Stimulated activated CD8-positive, alpha-beta memory T cell treated with anti-CD3 and anti-CD28 coated beads, Interleukin-7, amount 100 ng/mL, for 48 hours (primary cell): ENCODE results near the gene PRR36.

Experiments
- DNase-seq, 2 donors: peaks; one replicate each; pipeline ENCODE4 v3.0.0-alpha.2; 2020; ENCODE audit warnings: low read depth in 1 of 2; ENCODE audit errors: extremely low read depth in 1 of 2

The PRR36 gene

DNA sequence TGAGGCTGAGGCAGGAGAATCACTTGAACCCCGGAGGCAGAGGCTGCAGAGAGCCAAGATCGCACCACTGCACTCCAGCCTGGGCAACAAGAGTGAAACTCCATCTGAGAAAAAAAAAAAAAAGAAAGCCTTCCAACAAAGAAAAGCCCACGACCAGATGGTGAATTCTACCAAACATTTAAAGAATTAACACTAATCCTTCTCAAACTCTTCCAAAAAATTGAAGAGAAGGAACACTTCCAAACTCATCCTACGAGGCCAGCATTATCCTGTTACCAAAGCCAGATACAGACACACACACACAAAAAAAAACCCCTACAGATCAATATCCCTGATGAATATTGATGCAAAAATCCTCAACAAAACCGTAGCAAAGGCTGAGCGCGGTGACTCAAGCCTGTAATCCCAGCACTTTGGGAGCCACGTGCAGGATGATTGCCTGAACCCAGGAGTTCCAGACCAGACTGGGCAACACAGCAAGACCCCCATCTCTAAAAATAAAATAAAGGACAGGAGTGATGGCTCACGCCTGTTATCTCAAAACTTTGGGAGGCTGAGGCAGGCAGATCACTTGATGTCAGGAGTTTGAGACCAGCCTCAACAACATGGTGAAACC, 50.4 kb downstream of the PRR36 start:
- DNase-seq, result no peak

DNA sequence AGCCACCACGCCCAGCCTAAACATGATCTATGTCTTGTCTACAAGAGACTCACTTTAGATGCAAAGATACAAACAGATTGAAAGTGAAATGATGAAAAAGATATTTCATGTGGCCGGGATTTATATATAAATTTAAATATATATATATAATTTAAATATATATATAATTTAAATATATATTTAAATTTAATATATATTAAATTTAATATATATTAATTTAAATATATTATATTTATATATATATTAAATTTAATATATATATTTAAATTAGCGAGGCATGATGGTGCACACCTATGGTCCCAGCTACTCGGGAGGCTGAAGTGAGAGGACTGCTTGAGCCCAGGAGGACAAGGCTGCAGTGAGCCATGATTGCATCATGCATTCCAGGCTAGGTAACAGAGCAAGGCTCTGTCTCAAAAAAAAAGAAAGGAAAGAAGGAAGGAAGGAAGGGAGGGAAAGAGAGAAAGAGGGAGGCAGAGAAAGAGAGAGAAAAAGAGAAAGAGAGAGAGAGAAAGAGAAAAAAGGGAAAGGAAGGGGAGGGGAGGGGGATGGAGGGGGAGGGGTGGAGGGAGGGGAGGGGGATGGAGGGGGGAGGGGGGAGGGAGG, 51.2 kb downstream of the PRR36 start:
- DNase-seq, result no peak

GRCh38 chr19:7820588-7820987, 53.6 kb downstream of the PRR36 start:
- DNase-seq, result no peak

DNA sequence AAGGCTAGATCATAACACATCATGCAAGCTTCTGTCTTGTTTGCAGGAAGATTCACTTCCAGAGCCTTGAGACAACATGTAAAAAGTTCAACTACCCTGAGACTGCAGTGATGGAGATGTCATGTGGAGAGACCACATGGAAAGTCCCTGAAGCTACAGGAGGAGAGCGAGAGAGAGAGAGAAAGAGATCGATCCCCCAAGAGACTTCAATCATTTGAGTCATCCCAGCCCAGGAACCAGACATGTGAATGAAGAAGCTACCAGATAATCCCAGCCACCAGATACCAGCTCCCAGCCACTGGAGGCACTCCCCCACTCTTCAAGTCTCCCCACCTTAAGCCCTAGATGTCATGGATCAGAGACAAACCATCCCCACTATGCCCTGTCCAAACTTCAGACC, 54.9 kb downstream of the PRR36 start:
- DNase-seq, result no peak

DNA sequence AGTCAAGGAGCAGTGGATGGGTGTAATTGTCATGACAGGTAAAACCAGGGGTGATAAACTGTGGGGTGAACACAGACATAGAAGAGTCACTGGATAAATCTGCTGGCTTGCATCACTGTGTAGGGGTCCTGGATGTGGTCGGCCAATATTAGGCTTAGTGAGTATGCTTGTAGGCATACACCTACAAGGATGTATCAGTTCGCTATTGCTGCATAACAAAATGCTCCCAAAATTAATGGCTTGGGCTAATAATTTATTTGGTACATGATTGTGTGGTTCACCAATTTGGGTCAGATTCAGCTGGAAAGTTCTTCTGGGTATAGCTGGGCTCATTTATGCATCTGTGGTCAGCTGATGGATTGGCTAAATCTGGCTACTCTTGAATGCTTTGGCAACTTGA, 55.4 kb downstream of the PRR36 start:
- DNase-seq, result no peak
